IPS DF 6.9 (cell line): ENCODE data around the gene USB1.

Experiments used
- DNase-seq: peaks from one replicate; pipeline ENCODE4 v3.0.0-alpha.2; 2013; ENCODE audit warnings: low read depth, low spot score
- H3K27ac ChIP-seq: one replicate; pipeline ENCODE4 v1.5.1; 2013; ENCODE audit warnings: low read length, control low read depth
- H3K27me3 ChIP-seq: 2 replicates; pipeline ENCODE4 v1.6.1; 2013; ENCODE audit warnings: mild to moderate bottlenecking, low read length; ENCODE audit not compliant: control insufficient read depth, insufficient read depth
- H3K36me3 ChIP-seq: 2 replicates; pipeline ENCODE4 v1.6.1; 2013; ENCODE audit warnings: low read length; ENCODE audit not compliant: control insufficient read depth, insufficient read depth
- H3K4me1 ChIP-seq: 2 replicates; pipeline ENCODE4 v1.6.1; 2013; ENCODE audit warnings: low read length; ENCODE audit not compliant: control insufficient read depth, insufficient read depth
- H3K4me3 ChIP-seq: 2 replicates; pipeline ENCODE4 v1.5.1; 2013; ENCODE audit warnings: mild to moderate bottlenecking, low read length
- H3K9me3 ChIP-seq: 2 replicates; pipeline ENCODE4 v1.6.1; 2013; ENCODE audit warnings: low read length, inconsistent platforms; ENCODE audit not compliant: control insufficient read depth, insufficient read depth
- WGBS: extraction: QIAGEN DNeasy Blood & Tissue Kit; methylation state at CpG from one replicate; pipeline ENCODE4 v1.1.7; 2013; ENCODE audit warnings: mixed read lengths, missing lambda C conversion rate; ENCODE audit not compliant: insufficient read length, insufficient coverage; 5-methylcytosine and 5-hydroxymethylcytosine counted together

USB1 gene

DNA sequence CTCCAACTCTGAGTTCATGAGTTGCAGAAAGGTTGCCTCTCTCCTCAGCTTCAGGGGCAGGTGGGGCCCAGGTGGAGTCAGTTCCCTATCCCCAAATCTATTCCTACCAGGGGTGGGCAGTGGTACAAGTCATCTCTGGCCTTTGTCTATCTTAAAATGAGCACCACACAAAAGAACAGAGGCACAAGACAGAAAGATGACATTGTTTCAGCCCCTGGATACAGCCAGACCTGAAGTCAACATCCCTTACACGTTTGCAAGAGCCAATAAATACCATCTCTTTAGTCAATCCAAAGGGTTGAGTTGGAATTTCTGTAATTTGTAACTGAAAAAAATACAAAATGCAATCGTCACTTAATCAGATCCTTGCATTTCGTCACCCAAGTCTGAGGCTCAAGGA lies 56.6 kb downstream of the USB1 start:
- Histone ChIP-seq H3K27me3 (no peaks in the 10 kb centered on the region), H3K36me3 (no peaks in the 10 kb centered on the region), H3K27ac (no peak overlapping the region), H3K4me3 (no peak overlapping the region), H3K9me3 (no peaks in the 10 kb centered on the region), H3K4me1 (no peaks in the 10 kb centered on the region)
- no peak for DNase-seq
- no CpG with 5 or more reads among the region's 3 CpGs for WGBS

- no peaks in the 10 kb centered on the region for H3K9me3 ChIP-seq
- DNase-seq, result no peak
- no peak overlapping the region for H3K4me3 ChIP-seq
- H3K27ac ChIP-seq, result no peak overlapping the region
- peaks cover 2% of the 10 kb centered on the region; the same call in 1 of the 2 replicates for H3K4me1 ChIP-seq
- H3K36me3 ChIP-seq, result no peaks in the 10 kb centered on the region
- no CpG with 5 or more reads among the region's 4 CpGs for WGBS
- H3K27me3 ChIP-seq, result no peaks in the 10 kb centered on the region
Observed at GRCh38 chr16:58062821-58063220, 61.6 kb downstream of the USB1 start.

- WGBS, result no CpG with 5 or more reads among the region's 8 CpGs
- Histone ChIP-seq H3K4me3 (no peak overlapping the region), H3K27me3 (no peaks in the 10 kb centered on the region), H3K27ac (no peak overlapping the region), H3K9me3 (no peaks in the 10 kb centered on the region), H3K36me3 (no peaks in the 10 kb centered on the region), H3K4me1 (peaks cover 2% of the 10 kb centered on the region; the same call in 1 of the 2 replicates)
- no peak for DNase-seq
Observed at GRCh38 chr16:58063377-58064076, 62.3 kb downstream of the USB1 start.

DNA sequence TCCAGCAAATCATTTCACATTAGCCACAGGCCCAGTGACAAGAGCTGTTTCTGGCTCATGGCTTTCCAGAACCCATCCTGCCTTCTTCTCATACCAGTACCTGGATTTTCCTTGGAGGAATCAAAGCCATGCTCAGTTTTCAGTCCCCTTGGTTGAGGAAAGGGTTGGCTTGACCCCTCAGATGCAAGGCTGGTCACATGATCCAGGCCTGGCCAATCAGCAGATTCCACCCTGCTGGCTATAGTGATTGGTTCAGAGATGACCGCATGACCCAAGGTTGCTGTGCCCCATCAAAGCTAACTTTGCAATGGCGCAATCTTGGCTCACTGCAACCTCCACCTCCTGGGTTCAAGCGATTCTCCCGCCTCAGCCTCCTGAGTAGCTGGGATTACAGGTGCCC lies 69.4 kb downstream of the USB1 start:
- Histone ChIP-seq H3K9me3 (no peaks in the 10 kb centered on the region), H3K27me3 (no peaks in the 10 kb centered on the region), H3K27ac (no peak overlapping the region), H3K36me3 (no peaks in the 10 kb centered on the region), H3K4me1 (no peaks in the 10 kb centered on the region), H3K4me3 (no peak overlapping the region)
- no CpG with 5 or more reads among the region's 4 CpGs for WGBS
- DNase-seq, result no peak
